Stimulated activated CD8-positive, alpha-beta memory T cell treated with anti-CD3 and anti-CD28 coated beads, Interleukin-7, amount 100 ng/mL, for 4 hours (primary cell): ENCODE data around the gene RBMXL2.

ENCODE experiments used
- DNase-seq, 2 donors: peaks; one replicate each; pipeline ENCODE4 v3.0.0-alpha.2; 2020; ENCODE audit warnings: low read depth in 2 of 2

RBMXL2 gene

DNA sequence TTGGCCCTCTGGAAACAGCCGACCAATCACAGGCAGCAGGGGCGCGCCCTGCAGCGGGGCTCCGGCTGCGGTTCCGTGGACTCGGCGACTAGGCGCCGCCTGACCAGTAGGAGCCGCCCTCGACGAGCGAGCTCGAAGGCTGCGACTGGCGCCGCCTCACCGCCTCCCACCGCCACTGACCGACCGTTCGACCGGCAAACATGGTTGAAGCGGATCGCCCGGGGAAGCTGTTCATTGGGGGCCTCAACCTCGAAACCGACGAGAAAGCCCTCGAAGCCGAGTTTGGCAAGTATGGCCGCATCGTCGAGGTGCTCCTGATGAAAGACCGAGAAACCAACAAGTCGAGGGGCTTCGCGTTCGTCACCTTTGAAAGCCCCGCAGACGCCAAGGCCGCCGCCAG lies at the start of gene RBMXL2:
Gene RBMXL2, plus strand, starts transcription at position 78 of the 400 bp plus-strand sequence. Its CDS starts 123 bp downstream, at position 201.
- no peak for DNase-seq

DNA sequence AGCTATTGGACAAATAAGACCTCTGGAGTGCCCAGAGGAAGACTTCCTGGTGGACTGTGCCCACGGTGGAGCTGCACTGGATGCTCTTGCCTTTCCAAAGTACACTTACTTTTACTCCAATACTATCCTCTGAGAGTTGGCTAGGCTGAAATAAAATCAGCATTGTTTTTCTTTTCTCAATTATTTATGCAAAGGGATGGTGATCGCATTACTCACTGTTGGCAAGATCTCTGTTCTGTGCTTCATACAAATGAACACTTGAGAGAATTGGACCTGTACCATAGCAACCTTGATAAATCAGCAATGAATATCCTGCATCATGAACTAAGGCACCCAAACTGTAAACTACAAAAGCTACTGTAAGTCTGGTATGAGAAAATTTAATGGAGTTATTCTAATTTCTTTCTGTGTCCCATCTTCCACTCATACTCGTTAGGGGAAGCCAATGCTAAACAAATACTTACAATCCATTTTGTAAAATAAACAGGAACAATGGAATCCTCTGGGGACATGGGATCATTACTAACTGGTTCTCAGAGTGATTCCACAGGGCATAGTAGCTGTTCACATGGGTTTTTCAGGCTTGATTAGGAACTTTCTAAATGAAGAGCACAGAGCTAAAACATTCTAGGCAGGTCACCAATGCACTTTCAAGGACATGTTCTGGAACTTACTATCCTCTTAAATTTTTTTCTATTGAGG lies 42.2 kb upstream of the RBMXL2 start:
- DNase-seq = no peak

GRCh38 chr11:7050191-7050590 lies 38.6 kb upstream of the RBMXL2 start:
- no peak for DNase-seq

DNA sequence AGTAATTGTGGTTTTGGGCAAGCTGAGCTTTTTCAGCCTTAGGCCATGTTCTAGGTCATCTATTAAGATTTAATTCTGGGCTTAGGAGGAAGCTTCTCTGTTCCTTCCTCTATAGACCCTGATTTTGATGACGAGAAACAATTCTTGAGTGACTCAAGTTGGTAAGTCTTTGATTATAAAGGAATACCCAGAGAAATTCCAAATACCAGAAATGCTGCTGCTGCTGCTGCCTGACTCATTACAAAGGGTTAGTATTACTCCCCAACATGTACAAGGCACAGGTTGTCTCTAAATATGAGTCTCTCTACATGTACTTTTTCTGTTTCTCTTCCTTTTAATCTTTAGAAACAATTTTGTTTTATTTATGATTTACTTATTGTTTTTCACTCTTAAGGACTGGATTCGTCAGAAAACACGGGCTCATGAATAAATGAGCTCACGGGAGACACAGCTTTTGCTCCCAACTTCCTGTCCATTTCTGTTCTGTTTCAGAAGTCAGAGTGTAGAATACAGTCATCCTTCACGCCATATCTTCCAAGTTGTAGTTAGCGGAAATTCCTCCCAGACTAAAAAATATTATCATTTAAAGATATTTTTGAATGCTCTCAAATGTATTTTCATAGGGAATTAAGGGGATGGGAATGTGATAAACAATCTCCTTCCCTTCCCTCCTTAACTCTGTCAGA lies 31.8 kb upstream of the RBMXL2 start:
- DNase-seq = no peak

DNA sequence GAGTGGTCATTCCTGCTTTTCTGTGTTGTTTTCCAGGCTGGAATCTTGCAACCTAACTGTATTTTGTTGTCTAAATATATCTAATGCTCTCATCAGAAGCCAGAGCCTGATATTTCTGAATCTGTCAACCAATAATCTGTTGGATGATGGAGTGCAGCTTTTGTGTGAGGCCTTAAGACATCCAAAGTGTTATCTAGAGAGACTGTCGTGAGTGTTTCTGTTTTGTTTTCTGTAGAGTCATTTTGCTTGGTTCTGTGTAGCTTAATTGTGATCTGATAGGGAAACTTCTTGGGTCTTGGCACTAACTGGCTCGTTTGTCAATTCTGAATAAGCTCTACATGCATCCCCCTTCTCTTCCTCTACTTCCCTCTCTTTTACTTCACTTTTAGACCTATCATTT lies 31.2 kb upstream of the RBMXL2 start:
- no peak for DNase-seq

GRCh38 chr11:7060868-7061267 lies 27.9 kb upstream of the RBMXL2 start:
- no peak for DNase-seq

DNA sequence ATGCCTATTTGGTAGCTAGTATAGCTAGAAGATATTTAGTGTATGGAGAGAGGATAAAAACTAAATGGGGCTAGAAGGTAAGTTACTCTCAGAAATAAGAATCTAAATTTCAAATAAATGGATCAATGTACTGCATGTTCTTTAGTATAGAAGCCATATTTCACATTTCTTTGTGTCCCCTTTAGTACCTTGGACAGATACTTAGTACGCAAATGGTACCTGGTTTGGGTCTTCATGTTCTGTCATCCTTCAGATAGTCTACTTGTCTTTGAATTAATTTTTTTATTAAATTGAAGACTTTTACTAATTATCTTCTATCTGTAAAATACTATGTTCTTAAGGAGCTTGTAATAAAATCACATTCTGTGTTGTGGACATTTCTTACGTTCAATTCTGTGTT lies 26.3 kb upstream of the RBMXL2 start:
- no peak for DNase-seq

GRCh38 chr11:7072401-7073028 lies 16.3 kb upstream of the RBMXL2 start:
- DNase-seq = no peak

DNA sequence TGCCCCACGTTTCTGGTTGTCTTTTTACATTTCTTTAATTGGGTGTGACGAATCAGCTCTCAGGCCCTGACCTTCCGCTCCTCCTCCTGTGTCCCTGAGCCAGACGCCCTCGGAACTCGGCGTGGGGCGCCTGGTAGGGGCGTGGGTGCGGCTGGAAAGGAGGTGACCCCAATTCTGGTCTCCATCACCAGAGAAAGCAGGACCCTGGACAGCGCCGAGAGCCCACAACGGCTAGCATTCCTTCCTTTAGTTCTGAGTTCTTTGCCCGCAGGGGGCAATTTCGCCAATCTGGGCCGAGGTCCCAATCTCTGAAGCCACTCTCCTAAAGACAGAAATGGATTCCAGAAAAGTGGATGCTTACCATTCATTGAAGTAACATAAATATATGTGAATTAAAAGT lies 11.7 kb upstream of the RBMXL2 start:
- no peak for DNase-seq

DNA sequence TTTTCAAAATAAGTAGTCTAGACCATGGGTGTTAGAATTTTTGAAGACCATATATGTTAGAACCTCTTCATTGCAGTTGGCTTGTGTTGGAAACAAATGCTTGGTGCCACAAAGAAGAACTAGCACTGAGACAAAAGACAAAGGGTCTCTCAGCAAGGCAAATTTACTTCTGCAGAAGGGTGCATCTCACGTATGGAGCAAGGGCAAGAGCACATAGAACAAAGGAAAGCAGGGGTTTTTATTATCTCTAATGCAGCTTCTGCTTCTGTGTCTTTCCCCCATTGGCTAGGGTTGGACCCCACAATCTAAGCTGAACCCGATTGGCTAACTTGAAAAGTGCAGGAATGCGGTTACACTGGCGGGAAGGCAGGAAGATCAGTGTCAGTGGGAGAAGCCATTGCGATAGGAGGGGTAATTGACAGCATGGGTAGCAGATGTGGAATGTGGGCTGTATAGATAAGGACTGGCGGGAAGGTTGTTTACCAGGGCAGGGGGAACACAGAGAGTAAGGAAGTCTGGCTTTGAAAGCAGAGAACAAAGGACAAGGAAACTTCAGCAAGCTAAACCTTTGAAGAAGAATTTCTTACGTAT lies 9.2 kb upstream of the RBMXL2 start:
- no peak for DNase-seq

- no peak for DNase-seq
These were observed 7.9 kb upstream of the RBMXL2 start for GRCh38 chr11:7080900-7081299.

DNA sequence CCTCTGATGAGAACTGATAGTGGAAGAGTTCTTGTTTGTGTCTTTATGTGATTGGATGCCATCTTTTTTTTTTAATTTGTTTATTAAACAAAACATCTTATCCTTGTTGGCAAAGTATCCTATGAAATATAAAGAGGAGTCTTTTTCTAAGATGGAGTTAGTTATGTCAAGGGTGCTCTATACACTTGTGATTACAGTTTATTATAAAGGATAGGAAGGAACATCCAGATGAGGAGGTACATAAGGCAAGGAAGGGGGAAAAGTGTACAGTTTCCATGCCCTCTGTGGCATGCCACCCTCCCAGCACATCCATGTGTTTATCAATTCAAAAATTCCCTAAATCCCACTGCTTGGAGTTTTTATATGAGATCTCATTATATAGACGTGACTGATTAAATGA lies 7.4 kb upstream of the RBMXL2 start:
- DNase-seq = no peak

- DNase-seq = no peak
These were observed 792 bp downstream of the RBMXL2 start for GRCh38 chr11:7089328-7090251.

DNA sequence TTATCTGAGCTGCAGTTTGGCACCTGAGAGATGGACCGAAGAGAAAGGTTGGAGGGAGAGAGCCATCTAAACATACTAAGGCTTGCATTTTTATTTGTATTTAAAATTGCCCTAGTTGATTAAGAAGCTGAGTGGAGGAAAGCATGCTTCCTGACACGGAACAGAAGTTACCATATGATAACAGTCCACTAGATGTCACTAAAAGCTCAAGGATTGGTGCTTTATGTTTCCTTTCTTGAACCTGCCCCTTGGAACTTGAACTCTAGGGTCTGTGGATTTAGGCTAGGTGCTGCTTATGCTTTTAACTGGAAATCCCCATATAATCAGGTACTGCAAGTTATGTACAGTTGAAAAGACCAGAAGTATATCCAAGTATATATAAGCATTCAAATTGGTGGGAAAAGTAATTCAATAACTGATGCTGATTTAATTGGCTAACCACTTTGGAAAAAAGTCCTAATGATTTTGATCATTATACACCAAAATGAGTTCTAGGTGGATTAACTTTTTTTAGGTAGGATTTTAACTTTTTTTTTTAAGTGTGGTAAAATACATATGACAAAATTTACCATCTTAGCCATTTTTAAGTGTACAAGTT lies 9.5 kb downstream of the RBMXL2 start:
- DNase-seq = no peak

DNA sequence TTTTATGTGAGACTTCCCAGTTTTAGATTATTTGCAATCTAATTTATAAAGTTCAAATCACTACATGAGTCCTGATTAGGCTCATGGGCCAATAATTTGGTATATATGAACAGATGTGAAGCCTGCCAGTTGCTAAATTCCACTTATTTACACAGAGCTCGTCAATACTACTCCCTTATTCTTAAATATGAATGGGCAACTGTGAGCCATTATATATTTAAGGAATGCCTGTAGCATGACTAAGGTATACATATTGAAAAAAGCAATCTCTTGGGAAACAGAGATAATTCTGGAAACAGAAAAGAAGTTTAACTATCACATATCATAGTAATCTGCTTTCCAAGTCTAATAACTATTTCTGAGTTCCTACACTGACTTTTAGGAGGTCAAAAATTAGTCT lies 27.0 kb downstream of the RBMXL2 start:
- DNase-seq = no peak

DNA sequence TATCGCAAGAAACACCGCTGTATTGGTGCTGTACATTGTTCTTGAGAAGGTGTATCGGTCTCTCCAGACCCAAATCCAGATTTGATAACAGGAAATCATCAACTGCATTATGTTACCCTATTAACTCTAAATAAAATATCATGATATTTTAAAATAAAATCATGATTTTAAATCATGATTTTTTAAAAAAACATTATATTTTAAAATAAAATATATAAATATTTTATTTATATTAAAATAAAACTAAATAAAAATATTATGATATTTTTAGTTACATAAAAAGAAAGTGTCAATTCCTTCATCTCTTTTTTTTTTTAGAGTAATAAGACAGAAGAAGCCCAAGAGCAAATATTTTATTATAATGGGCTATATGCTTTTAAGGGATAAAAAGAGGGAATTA lies 27.6 kb downstream of the RBMXL2 start:
- DNase-seq = no peak

DNA sequence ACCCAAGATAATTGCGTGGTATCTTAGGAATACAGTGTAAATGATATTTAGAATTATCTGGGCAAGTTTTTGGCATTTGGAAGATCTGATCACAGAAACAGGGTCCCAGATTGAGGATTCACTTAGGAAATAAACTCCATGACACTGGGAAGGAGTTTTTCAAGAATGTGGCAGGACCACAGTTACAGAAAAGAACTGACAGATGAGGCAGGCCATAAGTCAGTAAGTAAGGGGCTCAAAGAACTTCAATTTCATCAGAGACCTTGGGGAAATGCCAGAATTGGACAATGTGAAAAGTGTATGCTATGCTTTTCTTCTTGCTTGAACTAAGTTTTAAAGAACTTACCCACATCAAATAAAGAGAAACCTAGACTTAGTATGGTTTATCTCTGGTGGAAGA lies 49.3 kb downstream of the RBMXL2 start:
- no peak for DNase-seq
